HCT116 (cell line): ENCODE results near the gene ANXA3. TPM values are rescaled to one million over a fixed set of nuclear protein-coding genes. Genes with fewer than 3 reads are reported as not detected.

ENCODE experiments used
- ATAC-seq: fragments of 200-7000 bp; cut with Tn5 transposase; 2 replicates; pipeline ENCODE4 v1.9.1; 2020; ENCODE audit warnings: mild to moderate bottlenecking, moderate library complexity
- BruUV-seq: library from RNA; stranded (reverse); fragments of 400-500 nt; replicated peaks from 2 replicates; lab custom pipeline; 2021; lab: Mats Ljungman, UMichigan
- CTCF ChIA-PET: fragments of 300-600 bp; sonication (Branson Sonifier 250); formaldehyde crosslinking; loops from one replicate; lab custom pipeline; 2021; ENCODE audit warnings: antibody characterized with exemption; lab: Charles Lee
- POLR2A ChIA-PET: fragments of 300-600, 350-600 bp; sonication (Branson Sonifier 250); formaldehyde crosslinking; loops from one replicate; lab custom pipeline; 2021; ENCODE audit warnings: antibody characterized with exemption; lab: Charles Lee
- RAD21 ChIA-PET, 2 experiments: fragments of 300-600 bp; sonication (Branson Sonifier 250); formaldehyde crosslinking; loops; one replicate each; lab custom pipeline; 2023; ENCODE audit warnings: low total read pairs in 2 of 2; ENCODE audit not compliant: uncharacterized antibody in 2 of 2, unreplicated experiment in 2 of 2, low non-redundant PET in 1 of 2; lab: Charles Lee
- DNase-seq: peaks from one replicate; pipeline ENCODE4 v3.0.0-alpha.2; 2010; ENCODE audit warnings: low read depth, low spot score
- H2AFZ ChIP-seq: fragments of 200-600 bp; shearing (Covaris generic), sonication (generic); 2 replicates; pipeline ENCODE4 v1.6.1; 2017; ENCODE audit warnings: low read depth, mixed run types, mixed read lengths, antibody characterized with exemption, low read length; ENCODE audit not compliant: poor library complexity, severe bottlenecking
- H3K27ac ChIP-seq: 2 replicates; pipeline ENCODE4 v1.5.1; 2012; ENCODE audit warnings: low read depth, low read length
- H3K27me3 ChIP-seq: fragments of 200-600 bp; sonication (generic); 2 replicates; pipeline ENCODE4 v1.6.1; 2016; ENCODE audit warnings: mixed run types, low read length, mixed read lengths; ENCODE audit not compliant: insufficient read depth
- H3K36me3 ChIP-seq, 2 experiments: fragments of 200-500 bp in 1 of 2; fragments of 200-600 bp in 1 of 2; sonication (Bioruptor generic) in 1 of 2; sonication (generic) in 1 of 2; 2 replicates each; pipeline versions ENCODE4 v1.5.1 to v1.6.1; 2014 to 2016; ENCODE audit warnings: low read length in 2 of 2, inconsistent platforms in 1 of 2, mixed read lengths in 1 of 2, mixed run types in 1 of 2; ENCODE audit not compliant: insufficient read depth in 2 of 2, control insufficient read depth in 1 of 2
- H3K4me1 ChIP-seq, 2 experiments: fragments of 200-600 bp in 1 of 2; sonication (generic) in 1 of 2; 2 replicates each; pipeline versions ENCODE4 v1.5.1 to v1.6.1; 2012 to 2017; ENCODE audit warnings: low read length in 2 of 2, inconsistent platforms in 1 of 2, mild to moderate bottlenecking in 1 of 2, mixed read lengths in 1 of 2, mixed run types in 1 of 2, moderate library complexity in 1 of 2; ENCODE audit not compliant: insufficient read depth in 2 of 2, control insufficient read depth in 1 of 2
- H3K4me2 ChIP-seq: fragments of 200-600 bp; sonication (generic); 2 replicates; pipeline ENCODE4 v1.6.1; 2017; ENCODE audit warnings: mixed run types, low read length, mixed read lengths
- H3K4me3 ChIP-seq, 2 experiments: fragments of 200-600 bp in 1 of 2; sonication (generic) in 1 of 2; replicated peaks in 1 of 2; 2 replicates each; pipeline ENCODE4 v1.5.1; 2011 to 2016; ENCODE audit warnings: low read length in 2 of 2, control low read depth in 1 of 2, low read depth in 1 of 2, mild to moderate bottlenecking in 1 of 2, mixed read lengths in 1 of 2, mixed run types in 1 of 2
- H3K79me2 ChIP-seq: fragments of 200-600 bp; sonication (generic); 2 replicates; pipeline ENCODE4 v1.6.1; 2017; ENCODE audit warnings: mild to moderate bottlenecking, mixed run types, low read length, moderate library complexity, mixed read lengths; ENCODE audit not compliant: insufficient read depth
- H3K9ac ChIP-seq: fragments of 200-600 bp; sonication (generic); 2 replicates; pipeline ENCODE4 v1.6.1; 2016; ENCODE audit warnings: low read length, mixed read lengths
- H3K9me2 ChIP-seq: fragments of 200-600 bp; sonication (generic), shearing (Covaris generic); 2 replicates; pipeline ENCODE4 v1.6.1; 2017; ENCODE audit warnings: mixed run types, mild to moderate bottlenecking, moderate library complexity; ENCODE audit not compliant: insufficient read depth
- H3K9me3 ChIP-seq, 2 experiments: fragments of 200-500 bp in 1 of 2; fragments of 200-600 bp in 1 of 2; sonication (Bioruptor generic) in 1 of 2; sonication (generic) in 1 of 2; 2 replicates each; pipeline ENCODE4 v1.6.1; 2014 to 2017; ENCODE audit warnings: low read length in 2 of 2, mixed read lengths in 2 of 2, inconsistent platforms in 1 of 2, low read depth in 1 of 2, mild to moderate bottlenecking in 1 of 2, mixed run types in 1 of 2, moderate library complexity in 1 of 2; ENCODE audit not compliant: control insufficient read depth in 1 of 2, insufficient read depth in 1 of 2
- H4K20me1 ChIP-seq: fragments of 200-600 bp; sonication (generic), shearing (Covaris generic); 2 replicates; pipeline ENCODE4 v1.6.1; 2017; ENCODE audit warnings: mixed run types, mild to moderate bottlenecking, moderate library complexity; ENCODE audit not compliant: insufficient read depth
- ATF3 ChIP-seq: IDR thresholded peaks from 2 replicates; pipeline ENCODE4 v1.6.1; 2012
- CBX3 ChIP-seq: IDR thresholded peaks from 2 replicates; pipeline ENCODE4 v1.6.1; 2012; ENCODE audit warnings: low read depth
- CEBPB ChIP-seq: IDR thresholded peaks from 2 replicates; pipeline ENCODE4 v1.6.1; 2012; ENCODE audit warnings: low read depth
- CTCF ChIP-seq, 3 experiments: fragments of 200-600 bp in 1 of 3; sonication (generic) in 1 of 3; IDR thresholded peaks in 2 of 3; conservative IDR thresholded peaks in 1 of 3; 2 replicates each; pipeline ENCODE4 v1.5.1; 2012 to 2017; ENCODE audit warnings: low read depth in 2 of 3, low read length in 2 of 3, antibody characterized with exemption in 1 of 3, borderline replicate concordance in 1 of 3, control low read depth in 1 of 3, mild to moderate bottlenecking in 1 of 3, mixed read lengths in 1 of 3, mixed run types in 1 of 3, moderate library complexity in 1 of 3; ENCODE audit not compliant: insufficient read depth in 1 of 3
- EGR1 ChIP-seq: IDR thresholded peaks from 2 replicates; pipeline ENCODE4 v1.6.1; 2012; ENCODE audit warnings: low read depth
- ELF1 ChIP-seq: IDR thresholded peaks from 2 replicates; pipeline ENCODE4 v1.6.1; 2012; ENCODE audit warnings: low read depth, borderline replicate concordance
- EZH2 ChIP-seq: fragments of 200-600 bp; sonication (generic); IDR thresholded peaks from 2 replicates; pipeline ENCODE4 v1.6.1; 2017; ENCODE audit warnings: antibody characterized with exemption, mixed run types
- EZH2phosphoT487 ChIP-seq: fragments of 200-600 bp; IDR thresholded peaks from 2 replicates; pipeline ENCODE4 v1.6.1; 2018; ENCODE audit warnings: antibody characterized with exemption, borderline replicate concordance
- FOSL1 ChIP-seq: IDR thresholded peaks from 2 replicates; pipeline ENCODE4 v1.6.1; 2012; ENCODE audit warnings: low read depth
- POLR2A ChIP-seq: IDR thresholded peaks from 2 replicates; pipeline ENCODE4 v1.7.0; 2011; ENCODE audit warnings: borderline replicate concordance; ENCODE audit not compliant: insufficient read depth, insufficient read length; ENCODE audit errors: extremely low read depth
- POLR2AphosphoS5 ChIP-seq: IDR thresholded peaks from 2 replicates; pipeline ENCODE4 v1.6.1; 2011; ENCODE audit warnings: mild to moderate bottlenecking, low read depth, low read length, moderate library complexity
- RAD21 ChIP-seq: IDR thresholded peaks from 2 replicates; pipeline ENCODE4 v1.6.1; 2012; ENCODE audit warnings: low read depth, mild to moderate bottlenecking
- SIN3A ChIP-seq: IDR thresholded peaks from 2 replicates; pipeline ENCODE4 v1.6.1; 2012; ENCODE audit warnings: low read depth
- SP1 ChIP-seq: IDR thresholded peaks from 2 replicates; pipeline ENCODE4 v1.6.1; 2012; ENCODE audit warnings: low read depth
- SRF ChIP-seq: IDR thresholded peaks from 2 replicates; pipeline ENCODE4 v1.6.1; 2012; ENCODE audit warnings: low read depth
- TCF7L2 ChIP-seq: IDR thresholded peaks from 2 replicates; pipeline ENCODE4 v1.7.0; 2011; ENCODE audit warnings: borderline replicate concordance, inconsistent platforms; ENCODE audit not compliant: insufficient read depth, insufficient read length; ENCODE audit errors: extremely low read depth
- ZFX ChIP-seq: fragments of 450-650 bp; IDR thresholded peaks from 2 replicates; pipeline ENCODE4 v1.6.1; 2017
- ZNF274 ChIP-seq: fragments of 200-500 bp; sonication (Bioruptor generic); IDR thresholded peaks from 2 replicates; pipeline ENCODE4 v1.6.1; 2014; ENCODE audit warnings: mild to moderate bottlenecking, low read depth, low read length, inconsistent platforms
- intact Hi-C: fragments of 100-400 bp; cut with micrococcal nuclease; formaldehyde crosslinking; loops from 2 replicates; pipeline ENCODE4 v1.10.0; 2022
- total RNA-seq: library from RNA; stranded (reverse); gene quantifications from one replicate; pipeline ENCODE4 v1.2.1, GENCODE V29; 2021; ENCODE audit not compliant: unreplicated experiment

Gene ANXA3
- total RNA-seq, 1 experiment from 2014 or later, result 158 TPM

DNA sequence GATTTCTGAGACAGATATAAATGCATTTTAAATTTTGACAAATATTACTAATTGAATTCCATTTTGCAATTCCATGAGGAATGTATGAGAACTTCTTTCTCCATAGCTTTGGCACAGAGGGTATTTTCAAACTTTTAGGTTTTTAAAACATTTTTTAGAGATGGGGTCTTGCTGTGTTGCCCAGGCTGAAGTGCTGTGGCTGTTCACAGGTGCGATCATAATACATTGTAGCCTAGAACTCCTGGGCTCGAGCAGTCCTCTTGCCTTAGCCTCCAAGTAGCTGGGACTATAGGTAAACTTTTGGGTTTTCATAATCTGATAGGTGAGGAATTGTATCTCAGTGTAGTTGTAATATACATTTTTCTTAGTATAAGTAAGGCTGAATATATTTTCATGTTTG lies 53.4 kb downstream of the ANXA3 start:
- Histone ChIP-seq H3K9ac (no peak overlapping the region), H3K4me2 (no peak overlapping the region), H3K27ac (no peak overlapping the region), H4K20me1 (0 out of 2 replicates have a peak, but pooled peaks cover 3% of the 10 kb centered on the region), H3K9me3 (no peaks in the 10 kb centered on the region), H3K79me2 (no peaks in the 10 kb centered on the region), H2AFZ (no peak overlapping the region), H3K9me2 (no peaks in the 10 kb centered on the region), H3K4me1 (no peaks in the 10 kb centered on the region), H3K27me3 (no peaks in the 10 kb centered on the region), H3K36me3 (peaks cover 2 to 71% of the 10 kb centered on the region in 2 experiments; a peak in 3 of 4 replicates), H3K4me3 (no peak overlapping the region)
- POLR2A ChIA-PET, result no interaction called here
- DNase-seq (no peak), ATAC-seq (no peak)
- no TSS peak for BruUV-seq
- intact Hi-C loops, result no loop called here
- CTCF ChIA-PET, result no interaction called here
- TF ChIP-seq CEBPB, result no peak
- no peak for TF ChIP-seq FOSL1
- TF ChIP-seq POLR2A, result no peak
- TF ChIP-seq ATF3, result no peak
- TF ChIP-seq EZH2phosphoT487, result no peak
- TF ChIP-seq EZH2, result no peak
- no peak for TF ChIP-seq SP1
- no peak for TF ChIP-seq CBX3
- no peak for TF ChIP-seq POLR2AphosphoS5
- no peak for TF ChIP-seq SIN3A
- TF ChIP-seq SRF, result no peak
- no peak for TF ChIP-seq RAD21
- no peak for TF ChIP-seq EGR1
- no peak for TF ChIP-seq ZFX
- no peak for TF ChIP-seq TCF7L2
- TF ChIP-seq ZNF274, result no peak
- no peak for TF ChIP-seq ELF1
- no peak for TF ChIP-seq CTCF (IDR thresholded peaks at IDR 0.05 in 2 of 3, conservative IDR thresholded peaks at IDR 0.05 in 1 of 3; ENCODE audit: borderline replicate concordance in 1 of 3, insufficient read depth in 1 of 3, low read depth in 2 of 3, low read length in 2 of 3)
- RAD21 ChIA-PET, result no interaction called here
